Liver (tissue), 3 donors: ENCODE data around the gene SSC4D.
"Not testable (repeated sequence)": the region's sequence is repeated elsewhere in the genome, so short reads cannot be mapped to it uniquely, and the experiment has no call there.

Experiments
- FOXA1 ChIP-seq: IDR thresholded peaks from 2 replicates; pipeline ENCODE4 v1.6.1; 2016; ENCODE audit warnings: antibody characterized with exemption
- GABPA ChIP-seq, 2 donors: IDR thresholded peaks in 1 of 2; conservative IDR thresholded peaks in 1 of 2; 2 replicates each; pipeline ENCODE4 v1.6.1; 2016; ENCODE audit warnings: antibody characterized with exemption in 2 of 2, mild to moderate bottlenecking in 1 of 2, moderate library complexity in 1 of 2
- HNF4G ChIP-seq: IDR thresholded peaks from 2 replicates; pipeline ENCODE4 v1.6.1; 2016; ENCODE audit warnings: antibody characterized with exemption
- JUND ChIP-seq, 2 donors: IDR thresholded peaks; 2 replicates each; pipeline ENCODE4 v1.6.1; 2016; ENCODE audit warnings: antibody characterized with exemption in 2 of 2
- NR2F2 ChIP-seq: IDR thresholded peaks from 2 replicates; pipeline ENCODE4 v1.6.1; 2016; ENCODE audit warnings: antibody characterized with exemption
- RAD21 ChIP-seq, 2 donors: IDR thresholded peaks; 2 replicates each; pipeline ENCODE4 v1.6.1; 2016; ENCODE audit warnings: antibody characterized with exemption in 2 of 2, mild to moderate bottlenecking in 2 of 2
- SP1 ChIP-seq: IDR thresholded peaks from 2 replicates; pipeline ENCODE4 v1.6.1; 2018; ENCODE audit warnings: antibody characterized with exemption, mild to moderate bottlenecking
- TAF1 ChIP-seq: conservative IDR thresholded peaks from 2 replicates; pipeline ENCODE4 v1.6.1; 2016; ENCODE audit warnings: antibody characterized with exemption, mild to moderate bottlenecking
- YY1 ChIP-seq: IDR thresholded peaks from 2 replicates; pipeline ENCODE4 v1.6.1; 2016; ENCODE audit warnings: antibody characterized with exemption, mild to moderate bottlenecking
- TF ChIP-seq, protein P1 (sequence below): fragments of 150-350 bp; IDR thresholded peaks from 2 replicates; pipeline ENCODE4 v1.5.1; 2017; ENCODE audit warnings: improper control_type of control experiment, low read depth, low read length; ENCODE audit not compliant: missing input control
- TF ChIP-seq, protein P2 (sequence below): IDR thresholded peaks from 2 replicates; pipeline ENCODE4 v1.6.1; 2016; ENCODE audit warnings: antibody characterized with exemption, mild to moderate bottlenecking
- TF ChIP-seq, protein P3 (sequence below): IDR thresholded peaks from 2 replicates; pipeline ENCODE4 v1.6.1; 2016; ENCODE audit warnings: antibody characterized with exemption
- TF ChIP-seq, protein P4 (sequence below): IDR thresholded peaks from 2 replicates; pipeline ENCODE4 v1.6.1; 2016; ENCODE audit warnings: antibody characterized with exemption
- TF ChIP-seq, protein P5 (sequence below): IDR thresholded peaks from 2 replicates; pipeline ENCODE4 v1.6.1; 2016; ENCODE audit warnings: antibody characterized with exemption
- donor health status: healthy.
- donor health status: healthy.

DNA sequence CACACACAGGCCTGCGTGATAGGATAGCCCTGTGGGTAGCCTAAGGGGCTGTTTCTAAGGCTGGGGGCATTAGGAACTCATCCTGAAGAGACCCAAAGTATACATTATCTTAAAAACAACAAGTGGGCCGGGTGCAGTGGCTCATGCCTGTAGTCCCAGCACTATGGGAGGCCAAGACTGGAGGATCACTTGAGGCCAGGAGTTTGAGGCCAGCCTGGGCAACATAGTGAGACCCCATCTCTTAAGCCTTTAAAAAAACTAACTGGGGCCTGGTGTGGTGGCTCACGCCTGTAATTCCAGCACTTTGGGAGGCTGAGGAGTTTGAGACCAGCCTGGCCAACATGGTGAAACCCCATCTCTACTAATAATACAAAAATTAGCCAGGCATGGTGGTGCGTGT is 16.1 kb upstream of the SSC4D start:
- TF ChIP-seq, protein P1, sequence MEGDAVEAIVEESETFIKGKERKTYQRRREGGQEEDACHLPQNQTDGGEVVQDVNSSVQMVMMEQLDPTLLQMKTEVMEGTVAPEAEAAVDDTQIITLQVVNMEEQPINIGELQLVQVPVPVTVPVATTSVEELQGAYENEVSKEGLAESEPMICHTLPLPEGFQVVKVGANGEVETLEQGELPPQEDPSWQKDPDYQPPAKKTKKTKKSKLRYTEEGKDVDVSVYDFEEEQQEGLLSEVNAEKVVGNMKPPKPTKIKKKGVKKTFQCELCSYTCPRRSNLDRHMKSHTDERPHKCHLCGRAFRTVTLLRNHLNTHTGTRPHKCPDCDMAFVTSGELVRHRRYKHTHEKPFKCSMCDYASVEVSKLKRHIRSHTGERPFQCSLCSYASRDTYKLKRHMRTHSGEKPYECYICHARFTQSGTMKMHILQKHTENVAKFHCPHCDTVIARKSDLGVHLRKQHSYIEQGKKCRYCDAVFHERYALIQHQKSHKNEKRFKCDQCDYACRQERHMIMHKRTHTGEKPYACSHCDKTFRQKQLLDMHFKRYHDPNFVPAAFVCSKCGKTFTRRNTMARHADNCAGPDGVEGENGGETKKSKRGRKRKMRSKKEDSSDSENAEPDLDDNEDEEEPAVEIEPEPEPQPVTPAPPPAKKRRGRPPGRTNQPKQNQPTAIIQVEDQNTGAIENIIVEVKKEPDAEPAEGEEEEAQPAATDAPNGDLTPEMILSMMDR = not testable (repeated sequence)
- TF ChIP-seq, protein P2, sequence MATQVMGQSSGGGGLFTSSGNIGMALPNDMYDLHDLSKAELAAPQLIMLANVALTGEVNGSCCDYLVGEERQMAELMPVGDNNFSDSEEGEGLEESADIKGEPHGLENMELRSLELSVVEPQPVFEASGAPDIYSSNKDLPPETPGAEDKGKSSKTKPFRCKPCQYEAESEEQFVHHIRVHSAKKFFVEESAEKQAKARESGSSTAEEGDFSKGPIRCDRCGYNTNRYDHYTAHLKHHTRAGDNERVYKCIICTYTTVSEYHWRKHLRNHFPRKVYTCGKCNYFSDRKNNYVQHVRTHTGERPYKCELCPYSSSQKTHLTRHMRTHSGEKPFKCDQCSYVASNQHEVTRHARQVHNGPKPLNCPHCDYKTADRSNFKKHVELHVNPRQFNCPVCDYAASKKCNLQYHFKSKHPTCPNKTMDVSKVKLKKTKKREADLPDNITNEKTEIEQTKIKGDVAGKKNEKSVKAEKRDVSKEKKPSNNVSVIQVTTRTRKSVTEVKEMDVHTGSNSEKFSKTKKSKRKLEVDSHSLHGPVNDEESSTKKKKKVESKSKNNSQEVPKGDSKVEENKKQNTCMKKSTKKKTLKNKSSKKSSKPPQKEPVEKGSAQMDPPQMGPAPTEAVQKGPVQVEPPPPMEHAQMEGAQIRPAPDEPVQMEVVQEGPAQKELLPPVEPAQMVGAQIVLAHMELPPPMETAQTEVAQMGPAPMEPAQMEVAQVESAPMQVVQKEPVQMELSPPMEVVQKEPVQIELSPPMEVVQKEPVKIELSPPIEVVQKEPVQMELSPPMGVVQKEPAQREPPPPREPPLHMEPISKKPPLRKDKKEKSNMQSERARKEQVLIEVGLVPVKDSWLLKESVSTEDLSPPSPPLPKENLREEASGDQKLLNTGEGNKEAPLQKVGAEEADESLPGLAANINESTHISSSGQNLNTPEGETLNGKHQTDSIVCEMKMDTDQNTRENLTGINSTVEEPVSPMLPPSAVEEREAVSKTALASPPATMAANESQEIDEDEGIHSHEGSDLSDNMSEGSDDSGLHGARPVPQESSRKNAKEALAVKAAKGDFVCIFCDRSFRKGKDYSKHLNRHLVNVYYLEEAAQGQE = not testable (repeated sequence)
- not testable (repeated sequence) for TF ChIP-seq YY1; RAD21 (IDR thresholded peaks at IDR 0.05); HNF4G; SP1; TAF1; NR2F2; FOXA1; JUND (IDR thresholded peaks at IDR 0.05); GABPA (IDR thresholded peaks at IDR 0.05 in 1 of 2, conservative IDR thresholded peaks at IDR 0.05 in 1 of 2)
- TF ChIP-seq, protein P3, sequence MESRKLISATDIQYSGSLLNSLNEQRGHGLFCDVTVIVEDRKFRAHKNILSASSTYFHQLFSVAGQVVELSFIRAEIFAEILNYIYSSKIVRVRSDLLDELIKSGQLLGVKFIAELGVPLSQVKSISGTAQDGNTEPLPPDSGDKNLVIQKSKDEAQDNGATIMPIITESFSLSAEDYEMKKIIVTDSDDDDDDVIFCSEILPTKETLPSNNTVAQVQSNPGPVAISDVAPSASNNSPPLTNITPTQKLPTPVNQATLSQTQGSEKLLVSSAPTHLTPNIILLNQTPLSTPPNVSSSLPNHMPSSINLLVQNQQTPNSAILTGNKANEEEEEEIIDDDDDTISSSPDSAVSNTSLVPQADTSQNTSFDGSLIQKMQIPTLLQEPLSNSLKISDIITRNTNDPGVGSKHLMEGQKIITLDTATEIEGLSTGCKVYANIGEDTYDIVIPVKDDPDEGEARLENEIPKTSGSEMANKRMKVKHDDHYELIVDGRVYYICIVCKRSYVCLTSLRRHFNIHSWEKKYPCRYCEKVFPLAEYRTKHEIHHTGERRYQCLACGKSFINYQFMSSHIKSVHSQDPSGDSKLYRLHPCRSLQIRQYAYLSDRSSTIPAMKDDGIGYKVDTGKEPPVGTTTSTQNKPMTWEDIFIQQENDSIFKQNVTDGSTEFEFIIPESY = not testable (repeated sequence)
- TF ChIP-seq, protein P4, sequence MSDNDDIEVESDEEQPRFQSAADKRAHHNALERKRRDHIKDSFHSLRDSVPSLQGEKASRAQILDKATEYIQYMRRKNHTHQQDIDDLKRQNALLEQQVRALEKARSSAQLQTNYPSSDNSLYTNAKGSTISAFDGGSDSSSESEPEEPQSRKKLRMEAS = not testable (repeated sequence)
- TF ChIP-seq, protein P5, sequence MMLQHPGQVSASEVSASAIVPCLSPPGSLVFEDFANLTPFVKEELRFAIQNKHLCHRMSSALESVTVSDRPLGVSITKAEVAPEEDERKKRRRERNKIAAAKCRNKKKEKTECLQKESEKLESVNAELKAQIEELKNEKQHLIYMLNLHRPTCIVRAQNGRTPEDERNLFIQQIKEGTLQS = not testable (repeated sequence)
